T-helper 9 cell (primary cell): Measurements from ENCODE around the gene CA9.
A peak's percentile ranks its signal among the peaks of the same experiment; 100 is the strongest.

Source experiments
- DNase-seq: peaks from one replicate; pipeline ENCODE4 v3.0.0-alpha.2; 2020

Gene CA9

GRCh38 chr9:35651956-35652828, 21.5 kb upstream of the CA9 start:
- no peak for DNase-seq

- no peak for DNase-seq
Observed at GRCh38 chr9:35652829-35653209, 20.9 kb upstream of the CA9 start.

GRCh38 chr9:35653611-35654010, 20.1 kb upstream of the CA9 start:
- DNase-seq: no peak

- DNase-seq: no peak
Observed at GRCh38 chr9:35656348-35656747, 17.4 kb upstream of the CA9 start.

GRCh38 chr9:35656831-35657545, 16.7 kb upstream of the CA9 start:
- DNase-seq: no peak

GRCh38 chr9:35657546-35658136, 16.1 kb upstream of the CA9 start, which contains the start of gene RMRP:
TSS of gene RMRP (minus strand) at chr9:35658019.
- peak; percentile 75 for DNase-seq

- peak; percentile 80 for DNase-seq
Observed at GRCh38 chr9:35658137-35658967, 15.4 kb upstream of the CA9 start, which contains the start of gene CCDC107. TSS of gene CCDC107 (plus strand) at chr9:35658292. CDS start at chr9:35658380, 88 bp downstream.

GRCh38 chr9:35658968-35659220, 14.8 kb upstream of the CA9 start:
- no peak for DNase-seq

- no peak for DNase-seq
Observed at GRCh38 chr9:35659340-35659739, 14.4 kb upstream of the CA9 start.

GRCh38 chr9:35660966-35661415, 12.7 kb upstream of the CA9 start:
- no peak for DNase-seq

- peak; percentile 50 for DNase-seq
Observed at GRCh38 chr9:35661756-35662350, 11.9 kb upstream of the CA9 start.

- no peak for DNase-seq
Observed at GRCh38 chr9:35662437-35662836, 11.3 kb upstream of the CA9 start.

GRCh38 chr9:35664531-35665470, 8.9 kb upstream of the CA9 start, which contains the start of gene ARHGEF39:
TSS of gene ARHGEF39 (minus strand) at chr9:35665195. CDS start at chr9:35665169, 26 bp downstream.
- peak; percentile 57 for DNase-seq

- DNase-seq: no peak
Observed at GRCh38 chr9:35665471-35665818, 8.3 kb upstream of the CA9 start.

- DNase-seq: no peak
Observed at GRCh38 chr9:35666045-35666444, 7.7 kb upstream of the CA9 start.

- DNase-seq: no peak
Observed at GRCh38 chr9:35666549-35666948, 7.2 kb upstream of the CA9 start.

- no peak for DNase-seq
Observed at GRCh38 chr9:35667939-35668338, 5.8 kb upstream of the CA9 start.

- DNase-seq: no peak
Observed at GRCh38 chr9:35669331-35670145, 4.2 kb upstream of the CA9 start.

- no peak for DNase-seq
Observed at GRCh38 chr9:35674025-35674361, 265 bp downstream of the CA9 start.

GRCh38 chr9:35675204-35675603, 1.5 kb downstream of the CA9 start:
- DNase-seq: no peak
